Measurements from ENCODE around the gene TMEM42.
"Not testable (repeated sequence)": the region's sequence is repeated elsewhere in the genome, so short reads cannot be mapped to it uniquely, and the experiment has no call there.

GRCh38 chr3:44816334-44816733 is 45.4 kb upstream of the TMEM42 start:
- not testable (repeated sequence) for TF ChIP-seq CTCF (IDR thresholded peaks at IDR 0.05; ENCODE audit: poor library complexity); EZH2 (IDR thresholded peaks at IDR 0.05; ENCODE audit: borderline replicate concordance); EZH2phosphoT487 (IDR thresholded peaks at IDR 0.05; ENCODE audit: low read depth, severe bottlenecking, unreplicated experiment)

Measured in hepatocyte (in vitro differentiated cells).